GM19351 (cell line): ENCODE measurements around the gene FMNL2.
A peak's percentile ranks its signal among the peaks of the same experiment; 100 is the strongest.
"Not testable (repeated sequence)": the region's sequence is repeated elsewhere in the genome, so short reads cannot be mapped to it uniquely, and the experiment has no call there.

Source experiments
- ATAC-seq: cut with Tn5 transposase; IDR thresholded peaks from one replicate; pipeline ENCODE4 v1.9.1; 2021; ENCODE audit warnings: mild to moderate bottlenecking, moderate library complexity; ENCODE audit not compliant: unreplicated experiment

The FMNL2 gene

DNA sequence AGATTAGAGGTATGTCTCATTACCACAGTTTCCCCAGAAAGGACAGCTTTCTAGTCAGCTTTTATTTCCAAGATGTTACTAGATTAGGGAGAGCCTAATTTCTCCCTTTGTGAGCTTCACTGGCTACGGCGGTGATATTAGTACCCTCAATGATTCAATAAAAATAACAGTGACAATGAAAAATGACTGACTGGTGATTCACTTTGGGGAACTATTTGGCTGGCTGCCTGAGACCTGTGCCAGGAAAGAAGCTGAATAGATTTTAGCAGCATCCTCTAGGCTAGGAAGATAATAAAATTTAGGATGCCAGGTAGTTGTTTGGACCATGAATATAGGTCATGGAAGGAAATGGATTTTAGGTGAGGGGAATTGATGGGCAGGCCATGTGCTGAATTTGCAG lies 178.7 kb downstream of the FMNL2 start:
- ATAC-seq, result no peak

DNA sequence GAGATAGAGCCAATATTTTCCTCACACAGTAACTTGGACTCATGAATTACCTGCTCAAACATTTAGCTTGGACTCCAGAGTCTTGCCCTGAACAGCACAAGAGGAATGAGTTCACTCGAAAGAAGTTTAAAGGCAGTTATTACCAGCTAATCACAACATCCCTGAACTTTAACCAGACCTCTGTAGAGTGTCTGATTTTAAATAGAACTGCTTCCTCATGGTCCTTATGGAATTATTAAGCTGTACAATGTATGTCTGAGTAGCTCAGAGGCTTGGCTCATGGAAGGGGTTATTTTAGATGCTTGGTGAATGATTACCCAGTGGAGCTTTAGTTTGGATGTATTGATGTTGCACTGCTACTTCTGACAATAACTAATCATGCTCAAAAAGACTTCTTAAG lies 183.1 kb downstream of the FMNL2 start:
- ATAC-seq, result no peak

DNA sequence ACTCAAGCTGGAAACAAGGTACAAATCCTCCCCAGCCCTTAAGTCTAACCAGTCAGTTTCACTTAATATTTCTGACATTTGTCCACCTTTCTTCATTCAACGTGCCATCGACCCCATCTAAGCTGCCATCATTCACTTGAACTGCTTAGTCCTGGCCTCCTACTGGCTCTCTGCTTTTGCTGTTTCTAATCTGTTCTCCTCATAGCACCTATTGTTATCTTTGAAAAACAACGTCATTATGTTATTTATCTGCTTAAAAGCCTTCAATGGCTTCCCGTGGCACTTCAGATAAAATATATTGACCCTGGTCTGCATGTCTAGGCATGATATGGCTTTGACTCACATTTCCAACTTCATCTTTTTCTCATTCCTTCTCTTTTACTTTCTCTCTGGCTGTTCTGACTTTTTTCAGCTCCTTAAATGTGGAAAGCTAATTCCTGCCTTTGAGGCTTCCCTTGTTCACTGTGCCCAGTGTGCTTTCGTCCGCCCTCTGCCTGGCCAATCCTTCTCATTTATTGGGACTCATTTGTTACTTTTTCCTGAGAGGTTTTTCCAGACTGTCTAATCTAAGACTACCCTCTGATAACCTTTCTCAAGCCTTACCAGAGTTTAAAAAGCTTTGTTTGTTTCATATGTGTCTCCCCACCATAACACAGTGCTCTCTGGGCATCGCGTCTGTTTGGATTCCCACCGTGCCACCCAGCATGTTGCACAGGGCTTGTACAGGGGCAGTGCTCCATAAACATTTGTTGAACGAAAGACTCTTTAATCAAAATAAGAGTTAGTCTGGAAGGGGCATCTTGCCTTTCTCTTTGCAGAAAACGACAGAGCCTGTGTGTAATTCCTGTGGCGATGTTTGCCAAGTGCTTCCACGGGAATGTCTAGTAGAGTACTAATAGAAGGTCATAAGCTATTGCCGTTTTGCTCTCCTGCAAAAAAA lies 183.9 kb downstream of the FMNL2 start:
- no peak for ATAC-seq

DNA sequence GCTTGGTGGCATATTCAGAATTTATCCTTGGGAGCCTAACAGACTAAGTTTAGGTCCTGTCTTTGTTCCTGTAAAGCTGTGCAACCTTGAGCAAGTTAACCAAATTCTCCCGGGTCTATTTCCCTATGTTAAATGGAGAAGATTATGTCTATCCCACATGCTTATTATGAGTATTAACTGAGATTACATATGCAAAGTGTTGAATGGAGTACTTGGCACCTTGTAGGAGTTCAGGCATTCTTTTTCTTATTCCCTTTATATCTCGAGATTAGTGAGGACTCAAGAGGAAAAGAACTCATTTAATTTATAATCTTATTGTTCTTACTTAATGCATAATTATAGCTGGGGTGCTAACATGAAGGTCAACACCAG lies 184.6 kb downstream of the FMNL2 start:
- no peak for ATAC-seq

DNA sequence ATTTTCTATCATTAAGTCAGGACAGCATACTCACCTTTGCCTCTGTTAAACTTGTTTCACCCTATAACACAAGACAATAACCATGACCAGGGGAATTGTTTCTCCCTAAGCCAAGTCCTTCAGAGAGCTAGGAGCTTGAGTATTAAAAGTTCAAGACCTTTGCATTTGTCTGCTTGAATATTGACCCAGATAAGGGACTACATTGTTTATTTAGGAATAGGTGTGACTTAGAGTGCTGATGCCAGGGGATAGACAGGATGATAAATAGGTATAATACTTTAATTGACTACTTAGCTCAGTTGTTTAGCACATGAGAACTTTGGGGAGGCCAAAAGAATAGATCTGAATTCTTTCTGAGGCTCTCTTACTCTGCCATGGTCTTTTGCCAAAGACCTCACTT lies 185.8 kb downstream of the FMNL2 start:
- ATAC-seq, result no peak

DNA sequence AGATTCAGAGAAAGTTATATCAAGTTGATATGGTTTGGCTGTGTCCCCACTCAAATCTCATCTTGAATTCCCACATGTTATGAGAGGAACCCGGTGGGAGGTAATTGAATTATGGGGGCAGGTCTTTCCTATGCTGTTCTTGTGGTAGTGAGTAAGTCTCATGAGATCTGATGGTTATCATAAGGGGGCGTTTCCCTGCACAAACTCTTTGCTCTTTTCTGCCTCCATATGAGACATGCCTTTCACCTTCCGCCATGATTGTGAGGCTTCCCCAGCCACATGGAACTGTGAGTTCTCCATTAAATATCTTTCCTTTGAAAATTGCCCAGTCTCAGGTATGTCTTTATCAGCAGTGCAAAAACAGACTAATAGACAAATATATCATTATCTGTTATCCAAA lies 187.5 kb downstream of the FMNL2 start:
- ATAC-seq, result not testable (repeated sequence)

DNA sequence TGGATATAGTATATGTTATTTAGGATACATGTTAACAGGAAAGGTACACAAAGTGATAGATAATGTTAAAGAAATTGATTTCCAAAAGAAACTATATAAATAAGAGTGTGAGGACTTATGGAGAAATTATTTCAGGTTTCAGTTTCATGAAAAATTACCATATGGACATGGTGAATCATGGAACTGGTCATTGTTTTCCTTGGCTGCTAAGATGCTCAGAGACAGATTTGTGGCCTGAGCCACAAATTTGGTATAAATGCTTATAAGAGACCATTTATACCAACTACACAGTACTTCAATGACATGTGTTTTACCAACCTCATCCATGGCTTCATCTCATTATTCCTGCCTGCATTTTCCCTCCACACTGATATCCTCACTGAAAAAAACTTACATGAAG lies 188.1 kb downstream of the FMNL2 start:
- no peak for ATAC-seq

DNA sequence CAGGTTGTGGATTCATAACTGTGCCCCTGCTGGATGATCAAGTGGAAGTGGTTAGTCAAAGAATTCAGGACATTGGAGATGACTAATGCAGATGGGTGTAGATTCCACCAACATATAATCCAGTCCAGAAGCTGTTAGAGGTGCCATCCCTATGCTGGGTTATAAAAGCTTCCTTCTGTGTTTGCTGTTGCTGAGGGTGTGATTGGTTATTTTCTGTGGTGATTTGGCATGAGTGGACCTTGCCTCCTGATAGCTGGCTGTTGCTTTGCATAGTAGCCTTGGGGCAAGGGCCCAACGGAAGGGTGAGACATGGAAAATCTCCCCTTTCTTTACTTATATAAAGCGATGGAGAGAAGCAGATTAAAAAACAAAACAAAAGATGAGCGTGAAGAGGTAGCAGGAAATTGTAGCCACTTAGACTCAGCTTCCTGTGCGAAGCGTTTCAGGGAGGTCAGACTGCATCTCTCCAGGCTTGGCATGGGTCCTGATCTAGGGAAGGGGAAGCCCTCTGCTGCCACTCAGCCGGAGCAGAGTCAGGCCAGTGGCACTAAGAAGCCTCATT lies 190.4 kb downstream of the FMNL2 start:
- ATAC-seq, result no peak

DNA sequence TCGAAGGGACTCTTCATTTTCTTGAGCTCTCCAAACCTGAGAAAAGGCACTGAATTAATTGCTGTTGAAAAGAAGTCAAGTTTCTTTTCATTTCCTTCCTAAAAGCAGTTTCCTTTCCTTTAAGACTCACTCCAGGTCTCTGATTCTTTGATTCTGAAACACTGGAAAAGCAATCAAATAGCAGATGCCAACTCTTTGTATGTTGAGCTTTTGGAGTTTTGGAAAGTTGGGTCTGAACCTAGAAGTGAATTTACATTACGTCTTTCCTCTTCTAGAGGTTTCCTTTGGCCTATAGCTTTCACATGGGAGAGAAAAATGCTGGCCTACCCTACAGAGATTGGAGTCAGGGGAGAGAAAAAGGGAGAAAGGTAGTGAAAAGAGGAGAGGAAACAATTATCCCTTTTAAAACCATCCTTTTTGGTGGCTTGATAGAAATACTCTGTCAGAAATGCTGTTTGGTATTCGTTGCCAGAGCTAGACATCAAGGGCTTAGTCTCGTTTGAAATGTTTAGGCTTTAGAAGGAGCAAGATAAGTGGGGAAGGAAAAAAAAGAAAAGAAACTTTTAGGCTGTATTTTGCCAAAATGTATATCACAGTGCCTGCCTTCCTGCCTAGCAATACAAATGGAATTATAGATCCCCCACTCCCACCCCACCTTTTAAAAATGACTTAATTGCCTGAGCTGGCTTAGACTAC lies 194.6 kb downstream of the FMNL2 start:
- ATAC-seq, result no peak

DNA sequence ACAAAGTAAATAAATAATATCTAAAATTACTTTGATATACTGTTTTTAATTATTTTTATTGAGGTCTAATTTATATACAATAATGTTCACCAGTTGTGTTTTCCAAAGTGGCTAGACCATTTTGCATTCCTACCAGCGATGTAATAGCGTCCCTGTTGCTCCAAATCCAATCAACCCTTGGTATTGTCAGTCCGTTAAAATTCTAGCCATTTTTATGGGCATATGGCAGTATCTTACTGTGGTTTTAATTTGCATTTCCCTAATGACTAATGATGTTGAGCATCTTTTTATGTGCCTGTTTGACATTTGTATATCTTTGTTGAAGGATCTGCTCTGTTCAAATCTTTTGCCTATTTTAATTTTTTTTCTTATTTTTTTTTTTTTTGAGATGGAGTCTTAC lies 197.3 kb downstream of the FMNL2 start:
- ATAC-seq, result no peak

DNA sequence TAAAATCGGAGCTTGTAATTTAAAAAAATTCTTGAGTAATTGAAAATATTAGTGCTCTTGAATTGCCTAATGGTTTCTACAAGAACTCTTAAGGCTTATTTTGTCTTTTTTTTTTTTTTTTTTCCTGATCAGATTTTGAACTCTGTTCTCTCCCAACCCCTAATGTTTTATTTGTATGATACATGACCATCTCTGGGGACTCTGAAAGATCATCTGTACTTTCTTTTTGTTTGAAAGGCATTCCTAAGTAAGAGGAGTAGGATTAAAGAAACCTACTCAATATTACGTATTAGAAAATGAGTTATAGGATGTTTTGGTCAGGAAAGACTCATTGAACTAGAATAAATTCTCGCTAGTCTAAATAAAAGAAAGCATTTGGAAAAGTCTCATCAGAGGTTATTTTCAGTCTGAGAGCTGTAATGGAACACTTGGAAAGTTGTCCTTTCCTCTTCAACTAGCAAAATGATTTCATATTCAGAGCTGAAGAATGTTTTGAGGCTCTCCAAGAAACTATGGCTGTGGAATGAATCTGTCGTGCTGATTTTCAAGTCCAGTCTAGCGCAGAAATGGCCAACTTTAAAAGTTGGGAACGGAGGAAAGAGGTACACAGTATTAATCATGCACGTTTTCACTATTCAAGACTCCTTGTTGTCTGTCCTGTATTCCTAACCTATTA lies 199.6 kb downstream of the FMNL2 start:
- ATAC-seq, result no peak

DNA sequence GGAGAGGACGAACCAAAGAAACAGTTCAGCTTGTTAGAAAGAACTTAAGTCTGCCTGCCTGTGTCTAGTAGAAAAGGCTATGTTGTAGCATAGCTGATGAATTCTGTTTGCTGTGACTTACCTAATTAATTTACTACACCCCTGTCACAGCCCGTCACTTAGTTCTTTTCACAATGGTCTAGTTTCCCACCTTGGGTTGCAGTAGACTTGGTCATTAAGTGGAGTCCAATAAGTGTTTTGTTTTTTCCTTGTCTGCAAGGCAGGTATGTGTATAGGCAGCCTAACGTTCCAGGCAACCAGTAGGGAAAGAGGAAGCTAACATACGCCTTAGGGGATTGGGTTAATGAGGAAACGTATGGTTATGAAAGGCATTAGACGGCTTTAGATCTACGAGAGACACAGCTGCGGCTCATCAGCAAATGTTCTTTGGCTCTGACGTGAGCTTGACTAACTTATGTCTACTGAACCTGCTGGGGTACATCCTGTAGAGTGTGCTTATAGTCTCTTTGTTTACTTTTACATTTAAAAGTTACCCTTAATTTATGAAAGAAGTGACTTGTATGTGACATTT lies 202.2 kb downstream of the FMNL2 start:
- ATAC-seq, result no peak

DNA sequence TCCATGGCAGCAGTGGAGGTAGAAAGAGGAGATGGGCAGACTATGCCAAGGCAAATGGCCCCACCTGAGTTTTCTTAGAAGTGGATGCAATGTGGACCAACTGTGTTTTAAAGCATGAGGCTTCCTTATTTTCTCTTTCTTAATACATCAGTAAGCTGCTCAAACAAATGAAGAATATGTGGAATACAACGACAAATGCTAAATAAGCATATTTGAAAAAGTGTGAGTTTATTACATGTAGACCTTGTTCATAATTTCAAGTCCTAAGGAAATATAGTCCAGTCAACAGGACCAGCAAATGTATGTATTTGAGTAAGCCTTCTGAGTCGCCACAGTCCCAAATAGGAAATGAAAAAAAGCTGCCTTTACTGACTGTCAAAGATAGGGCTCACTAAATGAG lies 204.4 kb downstream of the FMNL2 start:
- no peak for ATAC-seq

DNA sequence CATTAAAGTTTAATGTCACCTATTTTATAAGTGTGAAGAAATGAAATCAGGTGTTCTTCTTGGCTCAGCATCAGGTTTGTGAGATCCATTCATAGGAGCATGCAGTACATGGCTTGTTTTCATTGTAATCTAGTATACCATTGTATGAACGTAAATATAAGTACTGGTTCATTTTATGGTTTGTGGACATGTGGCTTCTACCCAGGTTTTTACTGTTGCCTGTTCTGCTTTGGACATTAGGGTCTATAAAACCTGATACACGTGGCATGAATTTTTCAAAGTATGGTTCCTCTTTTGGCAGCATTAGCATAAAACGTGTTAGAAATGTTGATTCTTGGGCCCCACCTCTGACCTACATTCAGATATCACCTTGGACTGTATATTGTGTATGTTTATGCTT lies 206.7 kb downstream of the FMNL2 start:
- ATAC-seq, result no peak

DNA sequence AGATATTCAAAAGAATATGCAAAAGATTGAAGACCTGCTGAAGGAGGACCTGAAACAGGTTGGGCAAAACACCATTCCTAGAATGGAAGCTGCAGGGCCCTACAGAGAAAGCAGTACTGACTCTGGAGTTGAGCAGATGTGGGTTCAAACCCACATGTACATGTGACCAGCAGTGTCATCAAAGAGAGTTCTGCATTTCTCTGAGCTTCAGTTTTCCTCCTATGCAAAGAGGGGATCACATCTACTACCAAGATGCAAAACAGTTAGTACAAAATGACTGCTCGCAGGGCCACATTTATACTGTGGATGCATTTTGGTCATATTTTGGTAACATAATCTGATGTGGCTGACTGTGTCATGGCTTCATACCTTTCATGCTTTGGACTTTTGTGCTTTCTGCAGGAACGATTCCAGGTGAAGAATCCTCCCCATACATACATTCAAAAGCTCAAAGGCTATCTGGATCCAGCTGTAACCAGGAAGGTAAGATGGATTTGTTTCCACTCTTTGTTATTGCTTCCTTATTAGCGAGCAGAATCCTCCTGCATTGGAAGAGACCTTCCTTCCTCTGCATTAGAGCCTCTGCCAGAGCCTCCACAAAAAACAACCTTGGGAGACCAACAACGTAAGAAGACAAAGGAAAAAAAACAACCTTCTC lies 207.5 kb downstream of the FMNL2 start:
- peak; percentile 65 for ATAC-seq

DNA sequence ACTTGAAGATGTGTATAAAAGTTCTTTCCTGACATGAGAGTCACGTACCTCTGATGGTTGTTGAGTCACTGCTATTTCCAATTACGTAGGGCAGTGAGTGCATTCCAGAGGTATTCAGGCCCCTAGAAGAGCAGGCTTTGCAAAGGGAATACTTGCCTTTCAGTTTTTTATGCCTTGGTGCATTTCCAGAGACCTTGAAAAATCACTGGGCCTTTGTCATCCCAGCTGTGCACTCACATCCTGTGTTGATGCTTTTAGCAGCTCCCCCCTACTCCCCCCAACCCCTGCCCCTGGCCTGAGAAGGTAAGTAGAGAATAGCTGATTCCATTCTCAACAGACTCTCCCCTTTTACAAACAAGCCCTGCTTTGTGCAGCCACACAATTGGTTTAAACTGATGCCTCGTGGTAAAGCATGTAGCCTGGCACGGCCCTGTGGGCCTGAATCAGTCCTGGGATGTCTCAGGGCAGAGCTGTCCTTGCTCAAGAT lies 208.1 kb downstream of the FMNL2 start:
- no peak for ATAC-seq

DNA sequence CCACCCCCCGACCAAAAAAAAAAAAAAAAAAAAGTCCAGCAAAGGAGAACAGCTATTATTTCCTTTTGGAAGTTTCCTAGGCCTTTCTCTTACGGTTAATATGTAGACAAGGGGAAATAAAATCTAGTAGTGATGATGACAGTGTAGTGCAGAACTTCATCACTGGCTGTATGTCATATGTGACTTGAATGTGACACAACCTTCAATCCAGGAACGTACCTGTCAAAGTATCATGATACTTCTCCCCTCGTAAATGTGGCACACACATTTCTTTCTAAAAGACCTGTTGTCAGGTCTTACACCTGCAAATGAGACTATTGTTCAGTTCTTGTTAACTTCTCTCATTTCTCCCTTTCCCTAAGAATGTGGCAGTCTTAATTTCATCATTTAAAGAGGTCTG lies 208.7 kb downstream of the FMNL2 start:
- ATAC-seq, result no peak

DNA sequence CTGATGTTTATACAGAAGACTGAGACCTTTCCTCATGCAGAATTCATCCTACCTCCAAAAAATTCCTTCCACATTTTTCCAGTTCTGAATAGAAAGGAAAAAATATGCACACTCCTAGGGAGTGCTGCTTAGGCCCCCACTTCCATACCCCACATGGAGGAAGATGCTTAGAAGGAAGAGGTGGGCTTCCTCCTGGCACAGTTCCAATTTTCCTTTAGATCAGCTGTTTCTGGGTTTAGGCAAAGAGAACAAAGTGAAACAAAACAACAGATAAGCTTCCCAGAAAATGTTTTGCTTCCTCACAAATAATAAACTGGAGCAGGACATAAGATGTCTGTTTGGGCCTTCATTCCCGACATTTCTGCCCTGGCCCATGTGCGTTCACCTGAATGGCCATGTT lies 209.7 kb downstream of the FMNL2 start:
- ATAC-seq, result no peak

DNA sequence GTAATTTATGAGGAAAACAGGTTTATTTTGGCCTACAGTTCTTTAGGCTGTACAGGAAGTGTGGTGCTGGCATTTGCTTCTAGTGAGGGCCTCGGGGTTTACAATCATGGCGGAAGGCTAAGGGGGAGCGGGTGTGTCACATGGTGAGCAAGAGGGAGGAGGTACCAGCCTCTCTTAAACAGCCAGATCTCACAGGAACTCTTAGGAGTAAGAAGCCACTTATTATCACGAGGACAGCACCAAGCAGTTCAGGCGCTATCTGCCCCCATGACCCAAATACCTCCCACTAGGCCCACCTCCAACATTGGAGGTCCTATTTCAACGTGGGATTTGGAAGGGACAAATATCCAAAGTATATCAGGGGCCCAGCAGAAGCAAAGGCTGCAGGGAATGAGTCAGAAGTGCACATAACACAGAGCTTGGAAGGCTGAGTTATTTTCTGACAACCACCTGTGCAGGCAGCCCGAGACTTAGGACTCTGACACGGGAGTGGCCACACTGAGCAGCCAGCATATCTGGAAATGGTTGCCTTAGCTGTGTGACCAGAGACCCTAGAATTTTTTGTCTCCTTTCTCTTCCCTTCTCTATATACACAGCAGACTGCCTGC lies 211.4 kb downstream of the FMNL2 start:
- no peak for ATAC-seq
